Measurements from ENCODE around the gene PTPRG. TPM values are rescaled to one million over a fixed set of nuclear protein-coding genes. Genes with fewer than 3 reads are reported as not detected.

Gene PTPRG
- total and polyA plus RNA-seq, 2 of the 13 experiments (the other 11 are each of a cell fraction or from before 2014, with no cell fraction given) = 8.0 to 25.3 TPM

DNA sequence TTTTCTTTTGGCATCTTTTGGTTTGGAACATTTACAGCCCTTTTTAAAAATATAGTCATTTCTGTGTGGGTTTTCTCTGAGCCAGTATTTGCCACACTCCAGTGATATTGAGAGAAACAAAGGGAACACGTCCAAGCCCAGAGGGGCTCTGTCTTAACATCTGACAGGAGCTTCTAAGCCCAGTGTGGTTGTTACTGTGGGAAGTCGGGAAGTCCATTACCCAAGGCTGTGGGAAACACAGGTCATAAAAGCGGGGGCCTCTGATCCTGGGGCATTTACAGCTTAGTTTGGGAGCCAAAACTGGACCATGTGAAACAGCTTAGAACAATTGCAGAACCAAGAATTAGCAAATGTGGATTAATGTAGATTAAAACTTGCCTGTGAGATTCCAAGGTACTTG, 123.0 kb downstream of the PTPRG start (continued):
- TF ChIP-seq NKX3-1 (CRISPR knock-in tag; IDR thresholded peaks at IDR 0.05) (no peak), ZNF747 (CRISPR knock-in tag; IDR thresholded peaks at IDR 0.05; ENCODE audit: borderline replicate concordance) (no peak), NR2F2 (IDR thresholded peaks at IDR 0.05; ENCODE audit: borderline replicate concordance, low read depth) (no peak), TEAD2 (CRISPR knock-in tag; IDR thresholded peaks at IDR 0.05) (no peak), ZBTB7B (CRISPR knock-in tag; IDR thresholded peaks at IDR 0.05) (no peak), ZBTB39 (CRISPR knock-in tag; IDR thresholded peaks at IDR 0.05) (no peak), HNF1A (IDR thresholded peaks at IDR 0.05; ENCODE audit: low read depth) (no peak), HNF1A (CRISPR knock-in tag; IDR thresholded peaks at IDR 0.05; ENCODE audit: borderline replicate concordance) (no peak), MEIS1 (CRISPR knock-in tag; IDR thresholded peaks at IDR 0.05; ENCODE audit: borderline replicate concordance) (no peak)
- TF ChIP-seq, protein P1, sequence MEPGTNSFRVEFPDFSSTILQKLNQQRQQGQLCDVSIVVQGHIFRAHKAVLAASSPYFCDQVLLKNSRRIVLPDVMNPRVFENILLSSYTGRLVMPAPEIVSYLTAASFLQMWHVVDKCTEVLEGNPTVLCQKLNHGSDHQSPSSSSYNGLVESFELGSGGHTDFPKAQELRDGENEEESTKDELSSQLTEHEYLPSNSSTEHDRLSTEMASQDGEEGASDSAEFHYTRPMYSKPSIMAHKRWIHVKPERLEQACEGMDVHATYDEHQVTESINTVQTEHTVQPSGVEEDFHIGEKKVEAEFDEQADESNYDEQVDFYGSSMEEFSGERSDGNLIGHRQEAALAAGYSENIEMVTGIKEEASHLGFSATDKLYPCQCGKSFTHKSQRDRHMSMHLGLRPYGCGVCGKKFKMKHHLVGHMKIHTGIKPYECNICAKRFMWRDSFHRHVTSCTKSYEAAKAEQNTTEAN (CRISPR knock-in tag; conservative IDR thresholded peaks at IDR 0.05) = no peak
- TF ChIP-seq, protein P2, sequence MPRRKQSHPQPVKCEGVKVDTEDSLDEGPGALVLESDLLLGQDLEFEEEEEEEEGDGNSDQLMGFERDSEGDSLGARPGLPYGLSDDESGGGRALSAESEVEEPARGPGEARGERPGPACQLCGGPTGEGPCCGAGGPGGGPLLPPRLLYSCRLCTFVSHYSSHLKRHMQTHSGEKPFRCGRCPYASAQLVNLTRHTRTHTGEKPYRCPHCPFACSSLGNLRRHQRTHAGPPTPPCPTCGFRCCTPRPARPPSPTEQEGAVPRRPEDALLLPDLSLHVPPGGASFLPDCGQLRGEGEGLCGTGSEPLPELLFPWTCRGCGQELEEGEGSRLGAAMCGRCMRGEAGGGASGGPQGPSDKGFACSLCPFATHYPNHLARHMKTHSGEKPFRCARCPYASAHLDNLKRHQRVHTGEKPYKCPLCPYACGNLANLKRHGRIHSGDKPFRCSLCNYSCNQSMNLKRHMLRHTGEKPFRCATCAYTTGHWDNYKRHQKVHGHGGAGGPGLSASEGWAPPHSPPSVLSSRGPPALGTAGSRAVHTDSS (CRISPR knock-in tag; conservative IDR thresholded peaks at IDR 0.05) = no peak

Data from HepG2 (cell line).